OCI-LY1 (cell line): ENCODE data around the gene PCDHGB4.

Experiments
- EZH2 ChIP-seq: fragments of 200-600 bp; sonication (generic), shearing (Covaris generic); IDR thresholded peaks from 2 replicates; pipeline ENCODE4 v1.8.0; 2017; ENCODE audit warnings: borderline replicate concordance, mixed run types, mild to moderate bottlenecking, antibody characterized with exemption, low read length, moderate library complexity, mixed read lengths
- TF ChIP-seq, protein P1 (sequence below): fragments of 200-600 bp; sonication (generic), shearing (Covaris generic); IDR thresholded peaks from 2 replicates; pipeline ENCODE4 v1.5.1; 2017; ENCODE audit warnings: mild to moderate bottlenecking, antibody characterized with exemption, low read length, moderate library complexity, mixed read lengths

DNA sequence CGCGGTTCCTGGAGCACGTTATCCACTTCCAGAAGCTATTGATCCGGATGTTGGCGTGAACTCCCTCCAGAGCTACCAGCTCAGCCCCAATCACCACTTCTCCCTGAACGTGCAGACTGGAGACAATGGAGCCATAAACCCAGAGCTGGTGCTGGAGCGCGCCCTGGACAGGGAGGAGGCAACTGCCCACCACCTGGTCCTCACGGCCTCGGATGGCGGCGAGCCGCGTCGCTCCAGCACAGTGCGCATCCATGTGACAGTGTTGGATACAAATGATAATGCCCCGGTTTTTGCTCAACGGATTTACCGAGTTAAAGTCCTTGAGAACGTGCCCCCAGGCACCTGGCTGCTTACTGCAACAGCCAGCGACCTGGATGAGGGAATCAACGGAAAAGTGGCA, 15.9 kb downstream of the PCDHGB4 start:
- TF ChIP-seq, protein P1, sequence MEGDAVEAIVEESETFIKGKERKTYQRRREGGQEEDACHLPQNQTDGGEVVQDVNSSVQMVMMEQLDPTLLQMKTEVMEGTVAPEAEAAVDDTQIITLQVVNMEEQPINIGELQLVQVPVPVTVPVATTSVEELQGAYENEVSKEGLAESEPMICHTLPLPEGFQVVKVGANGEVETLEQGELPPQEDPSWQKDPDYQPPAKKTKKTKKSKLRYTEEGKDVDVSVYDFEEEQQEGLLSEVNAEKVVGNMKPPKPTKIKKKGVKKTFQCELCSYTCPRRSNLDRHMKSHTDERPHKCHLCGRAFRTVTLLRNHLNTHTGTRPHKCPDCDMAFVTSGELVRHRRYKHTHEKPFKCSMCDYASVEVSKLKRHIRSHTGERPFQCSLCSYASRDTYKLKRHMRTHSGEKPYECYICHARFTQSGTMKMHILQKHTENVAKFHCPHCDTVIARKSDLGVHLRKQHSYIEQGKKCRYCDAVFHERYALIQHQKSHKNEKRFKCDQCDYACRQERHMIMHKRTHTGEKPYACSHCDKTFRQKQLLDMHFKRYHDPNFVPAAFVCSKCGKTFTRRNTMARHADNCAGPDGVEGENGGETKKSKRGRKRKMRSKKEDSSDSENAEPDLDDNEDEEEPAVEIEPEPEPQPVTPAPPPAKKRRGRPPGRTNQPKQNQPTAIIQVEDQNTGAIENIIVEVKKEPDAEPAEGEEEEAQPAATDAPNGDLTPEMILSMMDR, result no peak
- TF ChIP-seq EZH2, result no peak
